CD4-positive, alpha-beta T cell (primary cell): ENCODE results near the gene STK32B. TPM values are rescaled to one million over a fixed set of nuclear protein-coding genes. Genes with fewer than 3 reads are reported as not detected.

Experiments
- ATAC-seq: fragments of 200-7000 bp; cut with Tn5 transposase; one replicate; pipeline ENCODE4 v1.10.0; 2022; ENCODE audit warnings: mild to moderate bottlenecking; ENCODE audit not compliant: poor library complexity
- CTCF ChIA-PET: fragments of 350-600 bp; sonication (Branson Sonifier 250); formaldehyde crosslinking; loops from one replicate; lab custom pipeline; 2021; ENCODE audit warnings: antibody characterized with exemption, inconsistent platforms; lab: Charles Lee
- POLR2A ChIA-PET: fragments of 350-600 bp; sonication (Branson Sonifier 250); formaldehyde crosslinking; loops from one replicate; lab custom pipeline; 2021; ENCODE audit warnings: antibody characterized with exemption, inconsistent platforms; lab: Charles Lee
- DNase-seq, 14 experiments: peaks; one replicate each; pipeline ENCODE4 v3.0.0-alpha.2; 2013 to 2020; ENCODE audit warnings: mixed read lengths in 2 of 14
- H3K27ac ChIP-seq, 2 donors: one replicate each; pipeline versions ENCODE4 v1.5.1 to v1.7.0; 2013; ENCODE audit warnings: low read length in 2 of 2, low read depth in 1 of 2, mild to moderate bottlenecking in 1 of 2
- H3K27me3 ChIP-seq, 2 experiments: 1 replicate in 1 of 2; 2 replicates in 1 of 2; pipeline versions ENCODE4 v1.6.1 to v1.7.0; 2013; ENCODE audit warnings: low read length in 2 of 2, control low read depth in 1 of 2, mild to moderate bottlenecking in 1 of 2, moderate library complexity in 1 of 2; ENCODE audit not compliant: insufficient read depth in 2 of 2, control insufficient read depth in 1 of 2
- H3K36me3 ChIP-seq: one replicate; pipeline ENCODE4 v1.6.1; 2013; ENCODE audit warnings: low read length, control low read depth; ENCODE audit not compliant: insufficient read depth
- H3K4me1 ChIP-seq: one replicate; pipeline ENCODE4 v1.6.1; 2013; ENCODE audit warnings: low read length, control low read depth; ENCODE audit not compliant: insufficient read depth
- H3K4me3 ChIP-seq: one replicate; pipeline ENCODE4 v1.5.1; 2013; ENCODE audit warnings: mild to moderate bottlenecking, low read length, moderate library complexity
- H3K9me3 ChIP-seq, 2 experiments: 1 replicate in 1 of 2; 2 replicates in 1 of 2; pipeline versions ENCODE4 v1.6.1 to v1.7.0; 2013; ENCODE audit warnings: low read length in 2 of 2, mild to moderate bottlenecking in 2 of 2, control low read depth in 1 of 2, moderate library complexity in 1 of 2; ENCODE audit not compliant: control insufficient read depth in 1 of 2, insufficient read depth in 1 of 2
- H3K27ac Mint-ChIP-seq: one replicate; pipeline ENCODE4 v1.8.0; 2020; ENCODE audit warnings: mixed read lengths
- H3K27me3 Mint-ChIP-seq: one replicate; pipeline ENCODE4 v1.8.0; 2021; ENCODE audit warnings: mixed read lengths
- H3K36me3 Mint-ChIP-seq: one replicate; pipeline ENCODE4 v1.8.0; 2021; ENCODE audit warnings: low read depth, mixed read lengths
- H3K4me1 Mint-ChIP-seq: one replicate; pipeline ENCODE4 v1.8.0; 2021; ENCODE audit warnings: low read depth, mixed read lengths
- H3K4me3 Mint-ChIP-seq: one replicate; pipeline ENCODE4 v1.8.0; 2020; ENCODE audit warnings: mild to moderate bottlenecking, mixed read lengths
- H3K9me3 Mint-ChIP-seq: one replicate; pipeline ENCODE4 v1.8.0; 2020; ENCODE audit warnings: mixed read lengths
- CTCF ChIP-seq: fragments of 200-600 bp; IDR thresholded peaks from one replicate; pipeline ENCODE4 v1.8.0; 2022; ENCODE audit warnings: antibody characterized with exemption, mild to moderate bottlenecking
- intact Hi-C, 2 experiments: fragments of 100-400 bp; cut with DNase I in 1 of 2; cut with micrococcal nuclease in 1 of 2; formaldehyde crosslinking; loops; one replicate each; pipeline versions ENCODE4 v1.15.1 to v1.9.0; 2023 to 2025; cut with DNase I, micrococcal nuclease
- total RNA-seq, 174 experiments: library from RNA in 2 of 174; stranded (reverse) in 2 of 174; gene quantifications; one replicate each; pipeline ENCODE4 v1.2.3 and lab custom pipeline; 2021 to 2026

The STK32B gene
- total RNA-seq, 2 experiments from 2014 or later: not detected

GRCh38 chr4:5366009-5366386, 314.7 kb downstream of the STK32B start:
- H3K36me3 Mint-ChIP-seq: no peaks in the 10 kb centered on the region
- H3K4me1 ChIP-seq: no peaks in the 10 kb centered on the region
- ATAC-seq (no peak), DNase-seq (no peak)
- POLR2A ChIA-PET: no interaction called here
- no peaks in the 10 kb centered on the region for H3K27me3 Mint-ChIP-seq
- H3K27ac ChIP-seq: no peak overlapping the region
- no peak for TF ChIP-seq CTCF
- no peaks in the 10 kb centered on the region for H3K36me3 ChIP-seq
- no peaks in the 10 kb centered on the region for H3K9me3 Mint-ChIP-seq
- H3K4me1 Mint-ChIP-seq: no peaks in the 10 kb centered on the region
- CTCF ChIA-PET: no interaction called here
- H3K4me3 ChIP-seq: no peak overlapping the region
- H3K4me3 Mint-ChIP-seq: no peak overlapping the region
- no peaks in the 10 kb centered on the region for H3K9me3 ChIP-seq
- H3K27ac Mint-ChIP-seq: no peak overlapping the region
- intact Hi-C loops: no loop called here
- H3K27me3 ChIP-seq: no peaks in the 10 kb centered on the region

GRCh38 chr4:5366421-5366820, 315.1 kb downstream of the STK32B start:
- H3K27ac ChIP-seq: no peak overlapping the region
- intact Hi-C loops: no loop called here
- no peaks in the 10 kb centered on the region for H3K9me3 ChIP-seq
- TF ChIP-seq CTCF: no peak
- H3K4me1 ChIP-seq: no peaks in the 10 kb centered on the region
- CTCF ChIA-PET: no interaction called here
- H3K9me3 Mint-ChIP-seq: no peaks in the 10 kb centered on the region
- DNase-seq (no peak), ATAC-seq (no peak)
- H3K27ac Mint-ChIP-seq: no peak overlapping the region
- H3K27me3 ChIP-seq: no peaks in the 10 kb centered on the region
- no peak overlapping the region for H3K4me3 Mint-ChIP-seq
- POLR2A ChIA-PET: interaction anchor here (0.6 kb wide), 1 partner anchor 824 kb away, joined by 4 read pairs; no protein-coding TSS in a partner anchor
- no peaks in the 10 kb centered on the region for H3K36me3 ChIP-seq
- H3K4me1 Mint-ChIP-seq: no peaks in the 10 kb centered on the region
- H3K4me3 ChIP-seq: no peak overlapping the region
- no peaks in the 10 kb centered on the region for H3K27me3 Mint-ChIP-seq
- no peaks in the 10 kb centered on the region for H3K36me3 Mint-ChIP-seq

GRCh38 chr4:5368426-5368825, 317.1 kb downstream of the STK32B start:
- H3K9me3 Mint-ChIP-seq: no peaks in the 10 kb centered on the region
- no peaks in the 10 kb centered on the region for H3K36me3 Mint-ChIP-seq
- ATAC-seq (no peak), DNase-seq (no peak)
- H3K36me3 ChIP-seq: no peaks in the 10 kb centered on the region
- H3K4me3 ChIP-seq: no peak overlapping the region
- ChIA-PET POLR2A (no interaction called here), CTCF (no interaction called here)
- H3K4me3 Mint-ChIP-seq: no peak overlapping the region
- no peaks in the 10 kb centered on the region for H3K27me3 ChIP-seq
- H3K27ac ChIP-seq: no peak overlapping the region
- no peak for TF ChIP-seq CTCF
- H3K9me3 ChIP-seq: no peaks in the 10 kb centered on the region
- no peaks in the 10 kb centered on the region for H3K4me1 ChIP-seq
- no peaks in the 10 kb centered on the region for H3K4me1 Mint-ChIP-seq
- H3K27ac Mint-ChIP-seq: no peak overlapping the region
- intact Hi-C loops: no loop called here
- no peaks in the 10 kb centered on the region for H3K27me3 Mint-ChIP-seq
